KBM-7 (cell line): Measurements from ENCODE around the gene GPR176.
A peak's percentile ranks its signal among the peaks of the same experiment; 100 is the strongest.

Source experiments
- DNase-seq: peaks from one replicate; pipeline ENCODE4 v3.0.0-alpha.2; 2015
- in situ Hi-C: fragments of 300-500 bp; cut with MboI; formaldehyde crosslinking; loops from 2 replicates; pipeline ENCODE4 v1.14.3; 2020; ENCODE audit warnings: low sequenced_read_pairs, low pct_unique_long_range_greater_than_20kb, mixed read lengths

Gene GPR176

DNA sequence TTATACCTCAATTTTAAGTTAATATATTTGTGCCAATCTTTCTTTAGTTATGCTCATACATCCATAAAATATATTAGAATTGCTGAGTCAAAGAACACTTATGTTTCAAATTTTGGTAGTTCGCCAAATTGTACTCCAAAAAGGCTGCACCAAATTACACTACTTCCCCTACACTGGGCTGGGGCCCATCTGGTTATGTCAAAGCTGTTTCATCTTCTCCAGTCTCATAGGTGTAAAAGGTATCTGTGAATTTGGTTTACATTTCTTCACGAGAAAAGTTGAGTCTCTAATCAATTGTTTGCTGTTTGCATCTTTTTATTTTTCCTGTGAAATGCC lies 138.1 kb downstream of the GPR176 start:
- DNase-seq = no peak
- in situ Hi-C loops = loop anchor here (25.0 kb wide), 1 partner anchor 480 kb away; no protein-coding TSS in a partner anchor

DNA sequence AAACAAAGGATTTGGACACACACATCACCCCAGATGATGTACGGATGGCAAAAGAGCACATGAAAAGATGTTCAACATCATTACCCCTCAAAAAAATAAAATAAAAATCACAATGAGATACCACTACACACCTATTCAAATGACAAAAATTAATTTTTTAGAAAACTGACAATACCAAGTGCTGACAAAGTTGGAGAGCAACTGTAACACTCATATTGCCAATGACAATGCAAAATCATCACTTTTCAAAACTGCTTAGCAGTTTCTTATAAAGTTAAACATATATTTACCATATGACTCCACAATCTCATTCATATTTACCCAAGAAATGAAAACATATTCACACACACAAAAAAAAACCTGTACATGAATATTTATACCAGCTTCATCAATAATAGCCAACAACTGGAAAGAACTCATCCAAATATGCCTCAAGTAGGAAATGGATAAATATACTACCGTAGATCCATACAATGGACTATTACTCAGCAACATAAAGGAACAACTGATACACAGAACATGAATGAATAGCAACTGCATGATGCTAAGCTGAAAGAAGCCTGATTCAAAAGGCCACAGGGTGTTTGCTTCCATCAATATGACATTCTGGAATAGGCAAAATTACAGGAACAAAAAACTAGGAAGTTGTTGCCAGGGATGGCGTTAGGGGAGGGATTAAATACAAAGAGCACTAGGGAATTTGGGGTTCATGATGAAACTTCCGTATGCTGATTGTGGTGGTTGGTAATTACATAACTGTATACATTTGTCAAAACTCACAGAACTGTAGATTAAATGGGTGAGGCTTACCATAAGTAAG lies 138.7 kb downstream of the GPR176 start:
- in situ Hi-C loops = loop anchor here (25.0 kb wide), 1 partner anchor 481 kb away; no protein-coding TSS in a partner anchor
- DNase-seq = no peak

DNA sequence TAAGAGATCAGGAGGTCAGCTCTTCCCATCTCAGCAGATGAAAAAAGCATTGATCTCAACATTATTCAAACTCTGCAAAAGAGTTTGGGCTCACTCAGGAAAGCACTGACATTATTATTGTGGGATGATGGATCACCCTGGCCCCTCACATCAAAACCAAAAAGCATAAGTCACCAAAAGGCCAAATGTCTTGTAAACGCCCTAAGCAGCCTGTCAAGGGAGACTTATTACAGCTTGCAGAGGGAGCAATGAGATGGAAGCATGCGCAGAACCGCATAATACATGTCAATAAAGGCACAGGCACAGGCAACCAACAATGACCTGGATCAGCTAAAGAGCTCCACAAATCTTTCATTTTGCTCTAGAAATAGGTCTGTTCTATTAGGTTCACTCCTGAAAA lies 142.0 kb downstream of the GPR176 start:
- in situ Hi-C loops = loop anchor here (25.0 kb wide), 1 partner anchor 484 kb away; no protein-coding TSS in a partner anchor
- DNase-seq = no peak

DNA sequence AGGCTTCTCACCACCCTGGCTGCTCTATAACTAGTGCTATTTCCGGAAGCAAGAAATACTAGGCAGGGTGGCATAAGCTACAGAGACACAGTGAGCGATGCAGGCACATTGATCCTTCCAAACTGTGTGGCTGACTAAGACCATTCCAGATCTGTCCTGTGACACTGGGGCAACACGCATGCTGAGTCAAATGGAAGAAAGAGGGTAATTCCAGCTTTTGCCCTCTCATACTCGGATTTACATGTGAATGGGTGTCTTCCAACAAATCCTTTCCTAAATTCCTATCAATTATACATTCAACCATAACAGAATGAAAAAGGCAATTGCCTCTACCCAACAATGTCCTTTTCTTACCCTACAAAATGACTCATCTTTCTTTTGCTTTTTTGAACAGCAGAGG lies 142.6 kb downstream of the GPR176 start:
- no peak for DNase-seq
- in situ Hi-C loops = loop anchor here (25.0 kb wide), 1 partner anchor 485 kb away; no protein-coding TSS in a partner anchor

DNA sequence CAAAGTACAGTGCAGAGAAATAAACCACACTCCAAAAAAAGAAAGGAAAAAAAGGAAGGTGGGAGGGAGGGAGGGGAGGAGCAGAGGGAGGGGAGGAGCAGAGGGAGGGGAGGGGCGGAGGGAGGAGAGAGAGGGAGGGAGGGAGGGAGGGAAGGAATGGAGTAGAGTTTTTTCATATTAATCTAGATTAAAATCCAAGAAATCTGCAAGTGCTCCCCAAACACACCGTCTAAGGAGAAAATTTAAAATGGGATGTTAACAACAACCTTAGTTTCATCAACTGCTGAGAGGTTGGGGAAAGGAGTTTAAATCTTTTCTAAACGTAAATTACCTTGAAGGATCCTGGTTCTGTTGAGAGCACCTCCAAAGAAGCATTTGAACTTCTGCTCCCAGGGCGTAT lies 144.0 kb downstream of the GPR176 start:
- no peak for DNase-seq
- in situ Hi-C loops = loop anchor here (25.0 kb wide), 1 partner anchor 486 kb away; no protein-coding TSS in a partner anchor

DNA sequence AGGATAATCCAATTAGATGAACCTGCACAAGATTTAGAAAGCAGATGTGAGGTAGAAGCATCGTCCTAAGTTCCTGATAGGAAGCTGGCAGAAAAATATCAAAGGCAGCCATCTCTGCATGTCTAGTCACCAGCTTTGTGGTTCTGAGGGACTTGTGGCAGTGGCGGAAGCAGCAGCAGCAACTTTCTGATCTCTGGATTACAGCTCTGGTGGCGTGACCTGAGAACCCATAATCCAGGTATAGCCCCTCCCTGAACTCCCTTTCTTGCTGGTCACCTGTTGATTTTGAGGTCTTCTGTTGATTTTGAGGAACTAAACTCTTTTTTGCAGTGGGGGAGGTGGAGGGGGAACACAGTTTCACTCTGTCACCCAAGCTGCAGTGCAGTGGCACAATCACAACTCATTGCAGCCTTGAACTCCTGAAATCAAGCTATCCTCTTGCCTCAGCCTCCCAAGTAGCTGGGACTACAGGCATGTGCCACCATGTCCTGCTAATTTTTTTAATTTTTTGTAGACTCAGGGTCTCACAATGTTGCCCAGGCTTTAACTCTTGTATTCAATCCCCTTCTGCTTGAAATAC lies 145.3 kb downstream of the GPR176 start:
- DNase-seq = peak; percentile 83
- in situ Hi-C loops = loop anchor here (25.0 kb wide), 1 partner anchor 488 kb away; no protein-coding TSS in a partner anchor

DNA sequence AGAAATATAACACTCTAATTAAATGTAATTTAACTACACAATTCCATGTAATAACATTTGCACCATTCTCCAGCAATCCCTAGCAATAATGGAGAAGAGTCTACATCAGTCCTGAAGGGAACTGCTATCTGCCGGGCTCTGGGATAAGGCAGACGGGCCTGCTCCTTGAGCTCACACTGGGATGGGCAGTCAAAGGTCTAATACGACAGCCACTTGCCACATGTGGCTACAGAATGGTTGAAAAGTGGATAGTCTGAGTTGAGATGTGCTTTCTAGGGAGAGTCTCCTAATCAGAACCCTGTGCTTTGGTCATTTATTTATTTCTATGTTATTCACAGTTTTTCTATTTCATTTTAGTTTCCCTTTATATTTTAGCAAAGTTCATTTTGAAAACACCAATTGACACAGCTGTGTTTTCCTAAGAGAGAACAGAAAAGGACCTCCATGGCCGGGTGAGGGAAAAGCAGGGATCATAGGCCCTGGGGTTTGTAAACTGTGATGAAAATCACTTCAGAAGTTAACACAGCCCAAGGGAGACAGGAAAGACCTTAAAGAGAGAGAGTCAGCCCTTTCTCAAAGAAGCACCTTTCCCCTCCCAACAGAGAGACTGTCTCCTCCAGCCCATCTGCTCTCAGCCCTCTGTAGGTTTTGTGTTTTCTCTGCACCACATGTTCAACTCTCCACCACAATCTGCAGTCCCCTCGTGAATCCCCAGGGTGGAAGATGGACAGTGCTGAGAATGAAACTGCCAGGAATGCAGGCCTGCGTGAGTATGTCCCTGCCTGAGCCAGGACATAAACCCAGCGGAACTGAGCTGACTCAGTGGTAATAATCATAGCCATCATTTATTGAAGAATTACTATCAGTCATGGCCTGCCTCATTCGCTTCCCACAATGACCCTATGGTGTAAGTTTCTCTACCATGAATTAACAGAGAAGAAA lies 149.0 kb downstream of the GPR176 start:
- in situ Hi-C loops = no loop called here
- DNase-seq = no peak

DNA sequence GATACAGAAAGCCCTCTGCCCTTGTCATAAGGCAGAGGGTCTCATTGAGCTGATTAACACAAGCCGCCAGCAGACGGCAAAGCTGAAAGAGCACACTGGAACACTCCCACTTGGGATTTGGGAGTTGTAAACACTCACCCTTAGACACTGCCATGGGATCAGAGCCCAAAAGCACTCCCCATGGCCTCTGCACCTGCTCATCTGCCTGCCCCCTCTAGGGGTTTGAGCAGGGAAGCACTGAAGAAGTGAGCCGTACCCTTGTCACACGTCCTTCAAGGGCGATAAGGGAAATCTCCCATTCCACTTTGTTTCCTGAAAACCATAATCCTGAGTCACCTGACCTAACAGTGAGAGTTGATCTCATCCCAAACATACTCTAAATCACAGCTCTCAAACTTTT lies 152.1 kb downstream of the GPR176 start:
- no peak for DNase-seq
- in situ Hi-C loops = no loop called here

DNA sequence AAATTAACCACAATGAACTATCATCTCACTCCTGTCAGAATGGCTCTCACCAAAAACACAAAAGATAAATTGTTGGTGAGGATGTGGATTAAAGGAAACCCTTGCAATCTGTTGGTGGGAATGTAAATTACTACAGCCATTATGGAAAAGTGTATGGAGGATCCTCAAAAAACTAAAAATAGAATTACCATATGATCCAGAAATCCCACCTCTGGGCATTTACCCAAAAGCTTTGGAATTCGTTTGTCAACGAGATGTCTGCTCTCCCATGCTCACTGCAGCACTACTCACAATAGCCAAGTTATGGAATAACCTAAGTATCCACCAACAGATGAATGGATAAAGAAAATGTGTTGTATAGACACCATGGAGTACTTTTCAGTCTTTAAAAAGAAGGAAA lies 159.1 kb downstream of the GPR176 start:
- DNase-seq = no peak
- in situ Hi-C loops = no loop called here

DNA sequence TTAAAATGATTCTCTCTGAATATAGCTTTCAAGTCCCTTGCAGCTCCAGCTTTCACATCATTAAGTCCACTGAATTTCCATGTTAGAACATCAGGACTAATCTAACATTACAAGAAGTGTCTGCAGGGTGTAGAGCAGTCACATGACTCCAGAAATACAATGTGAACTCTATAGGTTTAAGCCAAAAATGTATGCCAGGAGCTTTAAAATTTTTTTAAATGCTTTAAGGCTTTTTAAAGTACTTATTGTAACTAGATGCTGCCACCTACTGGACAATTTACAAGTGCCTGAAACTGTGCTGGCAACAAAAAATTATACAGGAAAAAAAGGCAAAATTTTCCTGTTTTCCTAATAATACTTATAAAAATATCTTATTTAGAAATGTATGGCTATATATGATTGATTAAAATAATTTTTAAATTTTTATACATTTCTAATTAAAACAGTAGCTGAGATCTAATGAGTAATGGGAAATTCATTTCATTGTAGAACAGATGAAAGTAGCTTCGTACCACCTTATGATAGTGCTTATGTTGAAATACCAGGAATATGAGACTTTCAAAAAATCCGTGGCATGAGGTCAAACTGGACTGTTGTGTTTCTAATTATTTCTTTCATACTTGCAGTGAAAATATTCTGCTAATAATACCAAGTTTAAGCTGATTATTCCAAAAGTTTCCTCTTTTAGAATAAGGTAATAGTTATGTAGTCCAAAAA lies 163.1 kb downstream of the GPR176 start:
- DNase-seq = peak; percentile 59
- in situ Hi-C loops = no loop called here

DNA sequence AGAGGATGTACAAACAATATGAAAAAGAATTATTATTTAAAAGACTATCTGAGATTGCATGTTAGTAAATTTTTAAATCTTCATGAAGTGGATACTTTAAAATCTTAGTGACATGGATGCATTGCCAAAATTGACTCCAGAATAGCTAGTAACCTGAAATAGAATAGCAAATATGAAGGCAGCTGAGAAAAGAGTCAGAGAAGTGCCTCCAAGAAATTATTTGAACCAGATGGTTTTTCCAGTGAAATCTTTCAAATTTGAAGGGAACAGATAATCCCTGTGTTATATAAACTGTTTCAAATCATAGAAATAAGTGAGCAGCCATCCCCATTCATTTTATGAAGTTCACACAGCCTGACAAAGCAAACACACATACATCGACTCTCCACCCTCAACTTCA lies 167.1 kb downstream of the GPR176 start:
- in situ Hi-C loops = no loop called here
- no peak for DNase-seq

DNA sequence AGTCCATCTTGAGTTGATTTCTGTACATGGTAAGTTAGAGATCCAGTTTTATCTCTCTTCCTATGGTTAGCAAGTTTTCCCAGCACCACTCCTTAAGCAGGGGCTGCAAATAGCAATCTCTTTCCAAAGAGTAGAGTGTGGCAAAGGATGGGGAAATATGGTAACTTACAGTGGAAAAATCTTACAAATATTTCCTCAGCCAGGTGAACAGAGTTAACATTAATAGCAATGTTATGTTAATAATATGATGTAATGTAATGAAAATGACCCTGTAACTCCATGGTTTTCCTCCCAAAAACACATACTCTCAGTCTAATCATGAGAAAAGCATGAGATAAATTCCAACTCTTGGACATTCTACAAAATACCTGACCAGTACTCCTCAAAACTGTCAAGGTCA lies 167.8 kb downstream of the GPR176 start:
- in situ Hi-C loops = no loop called here

More for the DNA sequence above, 167.8 kb downstream of the GPR176 start:
- DNase-seq = no peak
